Fibroblast of villous mesenchyme (primary cell): ENCODE results near the gene MYO15A. TPM values are rescaled to one million over a fixed set of nuclear protein-coding genes. Genes with fewer than 3 reads are reported as not detected.

Experiments
- DNase-seq: peaks from one replicate; pipeline ENCODE4 v3.0.0-alpha.2; 2010; ENCODE audit warnings: low read depth
- H3K4me3 ChIP-seq: 2 replicates; pipeline ENCODE4 v1.5.1; 2011; ENCODE audit warnings: low read depth, mild to moderate bottlenecking, low read length
- total RNA-seq: library from RNA; depleted of rRNA; stranded (reverse); fragments of >200 nt; gene quantifications from 2 replicates; pipeline ENCODE4 v1.2.3, GENCODE V29; 2012
- TF ChIP-seq, protein P1 (sequence below): IDR thresholded peaks from 2 replicates; pipeline ENCODE4 v1.5.1; 2012; ENCODE audit warnings: low read depth, mild to moderate bottlenecking, low read length; ENCODE audit not compliant: insufficient read depth

The MYO15A gene
- total RNA-seq, 1 donor = 0.43 TPM

- peak; percentile 12 for DNase-seq
Observed at GRCh38 chr17:18143044-18143936, 34.7 kb downstream of the MYO15A start.

GRCh38 chr17:18144261-18144660 is 35.7 kb downstream of the MYO15A start:
- TF ChIP-seq, protein P1, sequence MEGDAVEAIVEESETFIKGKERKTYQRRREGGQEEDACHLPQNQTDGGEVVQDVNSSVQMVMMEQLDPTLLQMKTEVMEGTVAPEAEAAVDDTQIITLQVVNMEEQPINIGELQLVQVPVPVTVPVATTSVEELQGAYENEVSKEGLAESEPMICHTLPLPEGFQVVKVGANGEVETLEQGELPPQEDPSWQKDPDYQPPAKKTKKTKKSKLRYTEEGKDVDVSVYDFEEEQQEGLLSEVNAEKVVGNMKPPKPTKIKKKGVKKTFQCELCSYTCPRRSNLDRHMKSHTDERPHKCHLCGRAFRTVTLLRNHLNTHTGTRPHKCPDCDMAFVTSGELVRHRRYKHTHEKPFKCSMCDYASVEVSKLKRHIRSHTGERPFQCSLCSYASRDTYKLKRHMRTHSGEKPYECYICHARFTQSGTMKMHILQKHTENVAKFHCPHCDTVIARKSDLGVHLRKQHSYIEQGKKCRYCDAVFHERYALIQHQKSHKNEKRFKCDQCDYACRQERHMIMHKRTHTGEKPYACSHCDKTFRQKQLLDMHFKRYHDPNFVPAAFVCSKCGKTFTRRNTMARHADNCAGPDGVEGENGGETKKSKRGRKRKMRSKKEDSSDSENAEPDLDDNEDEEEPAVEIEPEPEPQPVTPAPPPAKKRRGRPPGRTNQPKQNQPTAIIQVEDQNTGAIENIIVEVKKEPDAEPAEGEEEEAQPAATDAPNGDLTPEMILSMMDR = no peak
- no peak overlapping the region for H3K4me3 ChIP-seq
- DNase-seq = no peak

More at GRCh38 chr17:18143044-18143936, 34.7 kb downstream of the MYO15A start:
- H3K4me3 ChIP-seq = no peak overlapping the region
- TF ChIP-seq, protein P1 = peak; percentile 56

DNA sequence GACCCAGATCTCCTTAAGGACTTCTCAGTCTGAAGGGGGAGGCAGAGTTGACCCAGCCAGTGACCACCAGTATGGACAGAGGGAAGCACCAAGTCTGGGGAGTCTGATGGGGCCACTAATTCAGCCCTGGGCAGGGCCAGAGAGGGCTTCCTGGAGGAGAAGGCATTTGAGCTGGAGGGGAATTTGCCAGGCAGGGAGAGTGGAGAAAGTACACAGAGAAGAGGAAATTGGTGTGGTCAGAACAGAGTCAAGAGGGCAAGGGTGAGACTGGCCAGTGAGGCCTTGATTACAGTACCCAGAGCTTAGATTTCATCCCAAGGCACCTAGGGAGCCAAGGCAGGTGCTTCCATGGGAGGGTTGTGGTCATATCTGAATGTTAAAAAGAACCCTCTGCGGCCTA is 36.3 kb downstream of the MYO15A start:
- TF ChIP-seq, protein P1 = no peak
- no peak for DNase-seq
- H3K4me3 ChIP-seq = no peak overlapping the region

- TF ChIP-seq, protein P1 = no peak
- no peak overlapping the region for H3K4me3 ChIP-seq
- DNase-seq = no peak
Observed at GRCh38 chr17:18145811-18146210, 37.3 kb downstream of the MYO15A start.

DNA sequence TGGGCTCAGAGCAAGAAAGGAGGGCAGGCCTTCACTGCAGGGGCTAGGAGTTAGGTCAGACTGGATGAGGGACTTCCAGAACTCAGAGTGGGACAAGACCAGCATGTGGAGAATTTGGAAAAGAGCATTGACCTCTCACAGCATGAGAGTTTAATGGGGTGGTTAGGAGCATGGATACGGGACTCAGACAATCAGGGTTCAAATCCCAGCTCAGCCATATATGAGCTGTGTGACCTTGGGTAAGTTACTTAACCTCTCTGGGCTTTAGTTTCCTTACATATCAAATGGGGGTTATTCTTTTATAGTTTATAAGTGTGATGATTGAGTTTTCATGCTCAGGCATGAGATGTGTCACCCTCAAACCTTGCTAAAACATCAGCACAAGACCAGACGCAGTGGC is 37.7 kb downstream of the MYO15A start:
- H3K4me3 ChIP-seq = no peak overlapping the region
- no peak for DNase-seq
- TF ChIP-seq, protein P1 = no peak

DNA sequence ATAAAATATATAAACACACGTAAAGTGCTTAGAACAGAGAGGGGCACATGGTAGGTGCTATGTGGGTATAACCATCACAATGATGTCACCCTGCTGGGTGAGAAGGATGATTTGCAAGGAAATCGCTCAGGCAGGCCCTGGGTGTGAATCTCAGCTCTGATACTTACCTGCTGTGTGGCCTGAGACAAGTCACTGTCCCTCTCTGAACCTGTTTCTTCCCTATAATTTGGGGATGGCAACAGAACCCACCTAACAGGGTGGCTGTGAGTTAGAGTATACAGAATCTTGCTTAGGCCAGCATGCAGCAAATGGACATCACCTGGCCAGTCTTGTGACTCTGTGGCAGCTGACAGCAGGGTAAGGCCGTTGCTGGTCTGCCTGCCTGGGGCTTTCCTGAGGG is 38.4 kb downstream of the MYO15A start:
- H3K4me3 ChIP-seq = no peak overlapping the region
- no peak for DNase-seq
- TF ChIP-seq, protein P1 = no peak
